HS-27A (cell line): Measurements from ENCODE around the gene CNIH3.
A peak's percentile ranks its signal among the peaks of the same experiment; 100 is the strongest.

ENCODE experiments used
- DNase-seq: peaks from one replicate; pipeline ENCODE4 v3.0.0-alpha.2; 2012; ENCODE audit warnings: low read depth, missing footprints

The CNIH3 gene

GRCh38 chr1:224616756-224617409 is 766 bp downstream of the CNIH3 start:
- DNase-seq = no peak

GRCh38 chr1:224617410-224618355 is 1.6 kb downstream of the CNIH3 start:
- no peak for DNase-seq

GRCh38 chr1:224619209-224619608 is 3.1 kb downstream of the CNIH3 start:
- DNase-seq = no peak

- DNase-seq = no peak
Observed at GRCh38 chr1:224620105-224620504, 4.0 kb downstream of the CNIH3 start.

GRCh38 chr1:224621813-224622682 is 5.9 kb downstream of the CNIH3 start:
- DNase-seq = no peak

- DNase-seq = no peak
Observed at GRCh38 chr1:224622831-224623230, 6.7 kb downstream of the CNIH3 start.

- peak; percentile 43 for DNase-seq
Observed at GRCh38 chr1:224623310-224623714, 7.2 kb downstream of the CNIH3 start.

- peak; percentile 91 for DNase-seq
Observed at GRCh38 chr1:224623743-224624333, 7.7 kb downstream of the CNIH3 start.

GRCh38 chr1:224624432-224624831 is 8.3 kb downstream of the CNIH3 start:
- no peak for DNase-seq

- DNase-seq = no peak
Observed at GRCh38 chr1:224626042-224626441, 9.9 kb downstream of the CNIH3 start.

GRCh38 chr1:224629965-224630364 is 13.8 kb downstream of the CNIH3 start:
- no peak for DNase-seq

- no peak for DNase-seq
Observed at GRCh38 chr1:224631462-224632115, 15.5 kb downstream of the CNIH3 start.

GRCh38 chr1:224632381-224632871 is 16.3 kb downstream of the CNIH3 start:
- peak; percentile 94 for DNase-seq

- peak; percentile 80 for DNase-seq
Observed at GRCh38 chr1:224632921-224633321, 16.8 kb downstream of the CNIH3 start.

- no peak for DNase-seq
Observed at GRCh38 chr1:224635356-224635755, 19.2 kb downstream of the CNIH3 start.

- DNase-seq = peak; percentile 98
Observed at GRCh38 chr1:224637515-224637914, 21.4 kb downstream of the CNIH3 start.

GRCh38 chr1:224637936-224638335 is 21.8 kb downstream of the CNIH3 start:
- no peak for DNase-seq

- no peak for DNase-seq
Observed at GRCh38 chr1:224639426-224639975, 23.4 kb downstream of the CNIH3 start.

GRCh38 chr1:224640018-224640417 is 23.9 kb downstream of the CNIH3 start:
- DNase-seq = no peak

GRCh38 chr1:224640587-224640986 is 24.5 kb downstream of the CNIH3 start:
- DNase-seq = no peak

GRCh38 chr1:224641030-224641429 is 24.9 kb downstream of the CNIH3 start:
- DNase-seq = no peak
